Measurements from ENCODE around the gene ZNF536.

DNA sequence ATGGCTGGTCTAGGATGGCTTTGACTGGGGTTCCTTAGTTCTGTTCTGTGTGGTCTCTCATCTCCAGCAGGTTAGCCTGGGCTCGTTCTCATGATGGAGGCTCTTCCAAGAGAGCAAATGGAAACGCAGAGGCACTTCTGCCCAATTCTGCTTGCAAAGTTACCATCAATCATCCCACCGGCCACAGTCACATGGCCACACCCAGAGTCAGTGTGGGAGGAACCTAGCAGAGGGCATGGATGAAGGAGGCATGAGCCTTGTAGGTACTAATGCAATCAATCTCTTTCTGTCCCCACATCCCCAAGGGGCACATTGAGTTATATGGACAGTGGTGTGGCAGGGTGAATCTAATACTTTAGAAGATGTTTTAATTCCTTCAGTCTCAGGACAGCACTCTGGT is 207.2 kb downstream of the ZNF536 start:
- TF ChIP-seq POLR2A (IDR thresholded peaks at IDR 0.05): no peak
- TF ChIP-seq, protein P1, sequence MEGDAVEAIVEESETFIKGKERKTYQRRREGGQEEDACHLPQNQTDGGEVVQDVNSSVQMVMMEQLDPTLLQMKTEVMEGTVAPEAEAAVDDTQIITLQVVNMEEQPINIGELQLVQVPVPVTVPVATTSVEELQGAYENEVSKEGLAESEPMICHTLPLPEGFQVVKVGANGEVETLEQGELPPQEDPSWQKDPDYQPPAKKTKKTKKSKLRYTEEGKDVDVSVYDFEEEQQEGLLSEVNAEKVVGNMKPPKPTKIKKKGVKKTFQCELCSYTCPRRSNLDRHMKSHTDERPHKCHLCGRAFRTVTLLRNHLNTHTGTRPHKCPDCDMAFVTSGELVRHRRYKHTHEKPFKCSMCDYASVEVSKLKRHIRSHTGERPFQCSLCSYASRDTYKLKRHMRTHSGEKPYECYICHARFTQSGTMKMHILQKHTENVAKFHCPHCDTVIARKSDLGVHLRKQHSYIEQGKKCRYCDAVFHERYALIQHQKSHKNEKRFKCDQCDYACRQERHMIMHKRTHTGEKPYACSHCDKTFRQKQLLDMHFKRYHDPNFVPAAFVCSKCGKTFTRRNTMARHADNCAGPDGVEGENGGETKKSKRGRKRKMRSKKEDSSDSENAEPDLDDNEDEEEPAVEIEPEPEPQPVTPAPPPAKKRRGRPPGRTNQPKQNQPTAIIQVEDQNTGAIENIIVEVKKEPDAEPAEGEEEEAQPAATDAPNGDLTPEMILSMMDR (IDR thresholded peaks at IDR 0.05): no peak
- TF ChIP-seq EP300 (IDR thresholded peaks at IDR 0.05): no peak
